GM23338 (cell line): ENCODE results near the gene SPECC1L. TPM values are rescaled to one million over a fixed set of nuclear protein-coding genes. Genes with fewer than 3 reads are reported as not detected.

Source experiments
- ATAC-seq: fragments of 200-7000 bp; cut with Tn5 transposase; 3 replicates; pipeline ENCODE4 v1.9.1; 2020
- DNase-seq: peaks from one replicate; pipeline ENCODE4 v3.0.0-alpha.2; 2015; ENCODE audit warnings: low spot score
- H2AFZ ChIP-seq: fragments of 200-600 bp; sonication (generic); 2 replicates; pipeline ENCODE4 v1.8.0; 2016; ENCODE audit warnings: antibody characterized with exemption, mild to moderate bottlenecking, moderate library complexity
- H3F3A ChIP-seq: fragments of 200-600 bp; sonication (generic); replicated peaks from 2 replicates; pipeline ENCODE4 v1.8.0; 2017; ENCODE audit warnings: antibody characterized with exemption, mixed run types, low read depth
- H3K27ac ChIP-seq: fragments of 200-600 bp; sonication (generic); 2 replicates; pipeline ENCODE4 v1.6.1; 2016; ENCODE audit warnings: low read depth
- H3K27me3 ChIP-seq: fragments of 200-600 bp; sonication (generic); 2 replicates; pipeline ENCODE4 v1.8.0; 2016; ENCODE audit warnings: mild to moderate bottlenecking, mixed run types, moderate library complexity; ENCODE audit not compliant: insufficient read depth
- H3K36me3 ChIP-seq: fragments of 200-600 bp; sonication (generic); 2 replicates; pipeline ENCODE4 v1.8.0; 2016; ENCODE audit warnings: mild to moderate bottlenecking; ENCODE audit not compliant: insufficient read depth
- H3K4me1 ChIP-seq: fragments of 200-600 bp; sonication (generic); 2 replicates; pipeline ENCODE4 v1.8.0; 2016; ENCODE audit warnings: mild to moderate bottlenecking, moderate library complexity; ENCODE audit not compliant: insufficient read depth
- H3K4me2 ChIP-seq: fragments of 200-600 bp; sonication (generic); 2 replicates; pipeline ENCODE4 v1.7.1; 2017; ENCODE audit warnings: mixed run types
- H3K4me3 ChIP-seq: fragments of 200-600 bp; sonication (generic); 2 replicates; pipeline ENCODE4 v1.6.1; 2016; ENCODE audit warnings: mixed run types
- H3K79me2 ChIP-seq: fragments of 200-600 bp; sonication (generic); replicated peaks from 2 replicates; pipeline ENCODE4 v1.8.0; 2017; ENCODE audit warnings: mild to moderate bottlenecking; ENCODE audit not compliant: insufficient read depth
- H3K9me2 ChIP-seq: fragments of 200-600 bp; sonication (generic); 2 replicates; pipeline ENCODE4 v1.8.0; 2017; ENCODE audit not compliant: insufficient read depth
- H4K20me1 ChIP-seq: fragments of 200-600 bp; sonication (generic); replicated peaks from 2 replicates; pipeline ENCODE4 v1.8.0; 2017; ENCODE audit warnings: mild to moderate bottlenecking; ENCODE audit not compliant: insufficient read depth
- H3K27ac Mint-ChIP-seq: 2 replicates; pipeline ENCODE4 v1.8.0; 2020; ENCODE audit warnings: inconsistent platforms, mild to moderate bottlenecking, moderate library complexity, mixed read lengths
- H3K27me3 Mint-ChIP-seq: 3 replicates; pipeline ENCODE4 v1.8.0; 2022; ENCODE audit warnings: low read depth, mild to moderate bottlenecking, moderate library complexity, mixed read lengths, inconsistent platforms; ENCODE audit not compliant: insufficient read depth, poor library complexity
- H3K36me3 Mint-ChIP-seq: 3 replicates; pipeline ENCODE4 v1.8.0; 2021; ENCODE audit warnings: low read depth, mild to moderate bottlenecking, inconsistent platforms, moderate library complexity, mixed read lengths
- H3K4me1 Mint-ChIP-seq: 3 replicates; pipeline ENCODE4 v1.8.0; 2020; ENCODE audit warnings: mild to moderate bottlenecking, inconsistent platforms, mixed read lengths
- H3K4me3 Mint-ChIP-seq: 3 replicates; pipeline ENCODE4 v1.8.0; 2021; ENCODE audit warnings: moderate library complexity, mild to moderate bottlenecking, inconsistent platforms, mixed read lengths
- H3K9me3 Mint-ChIP-seq: 3 replicates; pipeline ENCODE4 v1.8.0; 2020; ENCODE audit warnings: moderate library complexity, mild to moderate bottlenecking, inconsistent platforms, mixed read lengths
- CREB1 ChIP-seq: fragments of 250-450 bp; sonication (Bioruptor Pico); IDR thresholded peaks from 2 replicates; pipeline ENCODE4 v1.5.0; 2020; ENCODE audit warnings: low read depth, mild to moderate bottlenecking, moderate library complexity
- EZH2 ChIP-seq: fragments of 200-600 bp; sonication (generic); IDR thresholded peaks from one replicate; pipeline ENCODE4 v1.8.0; 2017; ENCODE audit warnings: antibody characterized with exemption, mild to moderate bottlenecking, low read depth; ENCODE audit not compliant: unreplicated experiment
- EZH2phosphoT487 ChIP-seq: fragments of 200-600 bp; sonication (generic); IDR thresholded peaks from one replicate; pipeline ENCODE4 v1.8.1; 2018; ENCODE audit warnings: antibody characterized with exemption; ENCODE audit not compliant: unreplicated experiment
- JUNB ChIP-seq: IDR thresholded peaks from one replicate; pipeline ENCODE4 v1.6.1; 2016; ENCODE audit warnings: antibody characterized with exemption; ENCODE audit not compliant: unreplicated experiment
- NANOG ChIP-seq: IDR thresholded peaks from 2 replicates; pipeline ENCODE4 v1.6.1; 2016; ENCODE audit warnings: antibody characterized with exemption, borderline replicate concordance
- POLR2AphosphoS5 ChIP-seq: IDR thresholded peaks from 2 replicates; pipeline ENCODE4 v1.6.1; 2016; ENCODE audit warnings: antibody characterized with exemption, low read depth
- STAT1 ChIP-seq: IDR thresholded peaks from one replicate; pipeline ENCODE4 v1.6.1; 2016; ENCODE audit warnings: antibody characterized with exemption; ENCODE audit not compliant: unreplicated experiment
- ZNF114 ChIP-seq: fragments of 250-450 bp; sonication (Bioruptor Pico); IDR thresholded peaks from 2 replicates; pipeline ENCODE4 v1.5.0; 2020; ENCODE audit warnings: mild to moderate bottlenecking, moderate library complexity
- ZNF331 ChIP-seq: fragments of 250-450 bp; sonication (Bioruptor Pico); IDR thresholded peaks from 2 replicates; pipeline ENCODE4 v1.5.0; 2020; ENCODE audit warnings: low read depth, mild to moderate bottlenecking, moderate library complexity
- polyA plus RNA-seq: library from polyadenylated mRNA; unstranded; fragments of >200 nt; fragmentation: Nextera tagmentation; extraction: Ambion mirVana; gene quantifications from 2 replicates; pipeline ENCODE4 v1.2.1, GENCODE V29; 2016
- total RNA-seq: library from RNA; depleted of rRNA; stranded (reverse); fragments of >200 nt; shearing (Covaris generic); gene quantifications from 2 replicates; pipeline ENCODE4 v1.2.3, GENCODE V29; 2014
- TF ChIP-seq, protein P1 (sequence below): IDR thresholded peaks from one replicate; pipeline ENCODE4 v1.6.1; 2018; ENCODE audit warnings: antibody characterized with exemption; ENCODE audit not compliant: unreplicated experiment
- TF ChIP-seq, protein P2 (sequence below): IDR thresholded peaks from 2 replicates; pipeline ENCODE4 v1.6.1; 2016; ENCODE audit warnings: antibody characterized with exemption
- TF ChIP-seq, protein P3 (sequence below): fragments of 250-450 bp; sonication (Bioruptor Pico); IDR thresholded peaks from 2 replicates; pipeline ENCODE4 v1.5.0; 2020; ENCODE audit warnings: mild to moderate bottlenecking, moderate library complexity
- TF ChIP-seq, protein P4 (sequence below), 2 experiments: fragments of 200-600 bp in 1 of 2; sonication (generic) in 1 of 2; conservative IDR thresholded peaks; 2 replicates each; pipeline versions ENCODE4 v1.5.1 to v1.6.1; 2016 to 2017; ENCODE audit warnings: antibody characterized with exemption in 2 of 2, low read depth in 2 of 2, mild to moderate bottlenecking in 2 of 2, moderate library complexity in 1 of 2

SPECC1L gene
- total and polyA plus RNA-seq, 2 experiments from 2014 or later = 24.3 to 44.7 TPM

DNA sequence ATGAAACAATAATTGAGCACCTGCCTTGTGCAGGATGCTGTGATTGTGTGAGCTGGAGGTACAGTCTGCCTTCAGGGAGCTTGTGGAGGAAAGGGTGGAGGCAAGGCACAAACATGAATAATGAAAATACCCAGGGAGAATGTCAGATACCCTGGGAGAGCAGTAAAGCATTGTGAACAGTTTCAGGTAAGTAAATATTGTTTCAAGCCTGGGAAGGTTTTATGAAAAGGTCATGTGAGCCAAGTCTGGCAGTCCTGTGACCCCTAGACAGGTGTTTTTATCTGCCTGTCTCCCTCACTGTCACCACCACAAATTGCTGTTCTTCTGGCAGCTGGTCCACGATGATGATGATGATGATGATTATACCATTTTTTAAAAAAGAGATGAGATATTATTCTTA, 32.0 kb downstream of the SPECC1L start:
- ATAC-seq = no peak
- peaks cover 38% of the 10 kb centered on the region for H4K20me1 ChIP-seq
- H3K36me3 ChIP-seq = peaks cover 28% of the 10 kb centered on the region; the same call in 1 of the 2 replicates

More for the DNA sequence above, 32.0 kb downstream of the SPECC1L start:
- no peaks in the 10 kb centered on the region for H3K4me1 Mint-ChIP-seq
- Histone ChIP-seq H3K27me3 (no peaks in the 10 kb centered on the region), H3K4me3 (no peak overlapping the region), H3K79me2 (peaks cover 85% of the 10 kb centered on the region), H3K27ac (no peak overlapping the region), H3K4me1 (no peaks in the 10 kb centered on the region), H3F3A (no peaks in the 10 kb centered on the region), H3K9me2 (no peaks in the 10 kb centered on the region), H3K4me2 (no peak overlapping the region), H2AFZ (no peak overlapping the region)
- peaks cover 3% of the 10 kb centered on the region for H3K27me3 Mint-ChIP-seq
- H3K36me3 Mint-ChIP-seq = peaks cover 52% of the 10 kb centered on the region
- H3K4me3 Mint-ChIP-seq = no peak overlapping the region
- no peak for TF ChIP-seq ZNF114 (CRISPR knock-in tag)
- TF ChIP-seq, protein P1, sequence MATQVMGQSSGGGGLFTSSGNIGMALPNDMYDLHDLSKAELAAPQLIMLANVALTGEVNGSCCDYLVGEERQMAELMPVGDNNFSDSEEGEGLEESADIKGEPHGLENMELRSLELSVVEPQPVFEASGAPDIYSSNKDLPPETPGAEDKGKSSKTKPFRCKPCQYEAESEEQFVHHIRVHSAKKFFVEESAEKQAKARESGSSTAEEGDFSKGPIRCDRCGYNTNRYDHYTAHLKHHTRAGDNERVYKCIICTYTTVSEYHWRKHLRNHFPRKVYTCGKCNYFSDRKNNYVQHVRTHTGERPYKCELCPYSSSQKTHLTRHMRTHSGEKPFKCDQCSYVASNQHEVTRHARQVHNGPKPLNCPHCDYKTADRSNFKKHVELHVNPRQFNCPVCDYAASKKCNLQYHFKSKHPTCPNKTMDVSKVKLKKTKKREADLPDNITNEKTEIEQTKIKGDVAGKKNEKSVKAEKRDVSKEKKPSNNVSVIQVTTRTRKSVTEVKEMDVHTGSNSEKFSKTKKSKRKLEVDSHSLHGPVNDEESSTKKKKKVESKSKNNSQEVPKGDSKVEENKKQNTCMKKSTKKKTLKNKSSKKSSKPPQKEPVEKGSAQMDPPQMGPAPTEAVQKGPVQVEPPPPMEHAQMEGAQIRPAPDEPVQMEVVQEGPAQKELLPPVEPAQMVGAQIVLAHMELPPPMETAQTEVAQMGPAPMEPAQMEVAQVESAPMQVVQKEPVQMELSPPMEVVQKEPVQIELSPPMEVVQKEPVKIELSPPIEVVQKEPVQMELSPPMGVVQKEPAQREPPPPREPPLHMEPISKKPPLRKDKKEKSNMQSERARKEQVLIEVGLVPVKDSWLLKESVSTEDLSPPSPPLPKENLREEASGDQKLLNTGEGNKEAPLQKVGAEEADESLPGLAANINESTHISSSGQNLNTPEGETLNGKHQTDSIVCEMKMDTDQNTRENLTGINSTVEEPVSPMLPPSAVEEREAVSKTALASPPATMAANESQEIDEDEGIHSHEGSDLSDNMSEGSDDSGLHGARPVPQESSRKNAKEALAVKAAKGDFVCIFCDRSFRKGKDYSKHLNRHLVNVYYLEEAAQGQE = no peak
- no peak for TF ChIP-seq POLR2AphosphoS5
- TF ChIP-seq ZNF331 (CRISPR knock-in tag) = no peak
- TF ChIP-seq EZH2phosphoT487 = no peak
- TF ChIP-seq, protein P2, sequence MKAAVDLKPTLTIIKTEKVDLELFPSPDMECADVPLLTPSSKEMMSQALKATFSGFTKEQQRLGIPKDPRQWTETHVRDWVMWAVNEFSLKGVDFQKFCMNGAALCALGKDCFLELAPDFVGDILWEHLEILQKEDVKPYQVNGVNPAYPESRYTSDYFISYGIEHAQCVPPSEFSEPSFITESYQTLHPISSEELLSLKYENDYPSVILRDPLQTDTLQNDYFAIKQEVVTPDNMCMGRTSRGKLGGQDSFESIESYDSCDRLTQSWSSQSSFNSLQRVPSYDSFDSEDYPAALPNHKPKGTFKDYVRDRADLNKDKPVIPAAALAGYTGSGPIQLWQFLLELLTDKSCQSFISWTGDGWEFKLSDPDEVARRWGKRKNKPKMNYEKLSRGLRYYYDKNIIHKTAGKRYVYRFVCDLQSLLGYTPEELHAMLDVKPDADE = no peak
- no peak for TF ChIP-seq NANOG
- TF ChIP-seq EZH2 = no peak
- TF ChIP-seq, protein P3, sequence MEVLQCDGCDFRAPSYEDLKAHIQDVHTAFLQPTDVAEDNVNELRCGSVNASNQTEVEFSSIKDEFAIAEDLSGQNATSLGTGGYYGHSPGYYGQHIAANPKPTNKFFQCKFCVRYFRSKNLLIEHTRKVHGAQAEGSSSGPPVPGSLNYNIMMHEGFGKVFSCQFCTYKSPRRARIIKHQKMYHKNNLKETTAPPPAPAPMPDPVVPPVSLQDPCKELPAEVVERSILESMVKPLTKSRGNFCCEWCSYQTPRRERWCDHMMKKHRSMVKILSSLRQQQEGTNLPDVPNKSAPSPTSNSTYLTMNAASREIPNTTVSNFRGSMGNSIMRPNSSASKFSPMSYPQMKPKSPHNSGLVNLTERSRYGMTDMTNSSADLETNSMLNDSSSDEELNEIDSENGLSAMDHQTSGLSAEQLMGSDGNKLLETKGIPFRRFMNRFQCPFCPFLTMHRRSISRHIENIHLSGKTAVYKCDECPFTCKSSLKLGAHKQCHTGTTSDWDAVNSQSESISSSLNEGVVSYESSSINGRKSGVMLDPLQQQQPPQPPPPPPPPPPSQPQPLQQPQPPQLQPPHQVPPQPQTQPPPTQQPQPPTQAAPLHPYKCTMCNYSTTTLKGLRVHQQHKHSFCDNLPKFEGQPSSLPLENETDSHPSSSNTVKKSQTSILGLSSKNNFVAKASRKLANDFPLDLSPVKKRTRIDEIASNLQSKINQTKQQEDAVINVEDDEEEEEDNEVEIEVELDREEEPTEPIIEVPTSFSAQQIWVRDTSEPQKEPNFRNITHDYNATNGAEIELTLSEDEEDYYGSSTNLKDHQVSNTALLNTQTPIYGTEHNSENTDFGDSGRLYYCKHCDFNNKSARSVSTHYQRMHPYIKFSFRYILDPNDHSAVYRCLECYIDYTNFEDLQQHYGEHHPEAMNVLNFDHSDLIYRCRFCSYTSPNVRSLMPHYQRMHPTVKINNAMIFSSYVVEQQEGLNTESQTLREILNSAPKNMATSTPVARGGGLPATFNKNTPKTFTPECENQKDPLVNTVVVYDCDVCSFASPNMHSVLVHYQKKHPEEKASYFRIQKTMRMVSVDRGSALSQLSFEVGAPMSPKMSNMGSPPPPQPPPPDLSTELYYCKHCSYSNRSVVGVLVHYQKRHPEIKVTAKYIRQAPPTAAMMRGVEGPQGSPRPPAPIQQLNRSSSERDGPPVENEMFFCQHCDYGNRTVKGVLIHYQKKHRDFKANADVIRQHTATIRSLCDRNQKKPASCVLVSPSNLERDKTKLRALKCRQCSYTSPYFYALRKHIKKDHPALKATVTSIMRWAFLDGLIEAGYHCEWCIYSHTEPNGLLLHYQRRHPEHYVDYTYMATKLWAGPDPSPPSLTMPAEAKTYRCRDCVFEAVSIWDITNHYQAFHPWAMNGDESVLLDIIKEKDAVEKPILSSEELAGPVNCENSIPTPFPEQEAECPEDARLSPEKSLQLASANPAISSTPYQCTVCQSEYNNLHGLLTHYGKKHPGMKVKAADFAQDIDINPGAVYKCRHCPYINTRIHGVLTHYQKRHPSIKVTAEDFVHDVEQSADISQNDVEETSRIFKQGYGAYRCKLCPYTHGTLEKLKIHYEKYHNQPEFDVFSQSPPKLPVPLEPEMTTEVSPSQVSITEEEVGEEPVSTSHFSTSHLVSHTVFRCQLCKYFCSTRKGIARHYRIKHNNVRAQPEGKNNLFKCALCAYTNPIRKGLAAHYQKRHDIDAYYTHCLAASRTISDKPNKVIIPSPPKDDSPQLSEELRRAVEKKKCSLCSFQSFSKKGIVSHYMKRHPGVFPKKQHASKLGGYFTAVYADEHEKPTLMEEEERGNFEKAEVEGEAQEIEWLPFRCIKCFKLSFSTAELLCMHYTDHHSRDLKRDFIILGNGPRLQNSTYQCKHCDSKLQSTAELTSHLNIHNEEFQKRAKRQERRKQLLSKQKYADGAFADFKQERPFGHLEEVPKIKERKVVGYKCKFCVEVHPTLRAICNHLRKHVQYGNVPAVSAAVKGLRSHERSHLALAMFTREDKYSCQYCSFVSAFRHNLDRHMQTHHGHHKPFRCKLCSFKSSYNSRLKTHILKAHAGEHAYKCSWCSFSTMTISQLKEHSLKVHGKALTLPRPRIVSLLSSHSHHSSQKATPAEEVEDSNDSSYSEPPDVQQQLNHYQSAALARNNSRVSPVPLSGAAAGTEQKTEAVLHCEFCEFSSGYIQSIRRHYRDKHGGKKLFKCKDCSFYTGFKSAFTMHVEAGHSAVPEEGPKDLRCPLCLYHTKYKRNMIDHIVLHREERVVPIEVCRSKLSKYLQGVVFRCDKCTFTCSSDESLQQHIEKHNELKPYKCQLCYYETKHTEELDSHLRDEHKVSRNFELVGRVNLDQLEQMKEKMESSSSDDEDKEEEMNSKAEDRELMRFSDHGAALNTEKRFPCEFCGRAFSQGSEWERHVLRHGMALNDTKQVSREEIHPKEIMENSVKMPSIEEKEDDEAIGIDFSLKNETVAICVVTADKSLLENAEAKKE (CRISPR knock-in tag) = no peak
- no peak for TF ChIP-seq STAT1
- TF ChIP-seq CREB1 (CRISPR knock-in tag) = no peak
- TF ChIP-seq, protein P4, sequence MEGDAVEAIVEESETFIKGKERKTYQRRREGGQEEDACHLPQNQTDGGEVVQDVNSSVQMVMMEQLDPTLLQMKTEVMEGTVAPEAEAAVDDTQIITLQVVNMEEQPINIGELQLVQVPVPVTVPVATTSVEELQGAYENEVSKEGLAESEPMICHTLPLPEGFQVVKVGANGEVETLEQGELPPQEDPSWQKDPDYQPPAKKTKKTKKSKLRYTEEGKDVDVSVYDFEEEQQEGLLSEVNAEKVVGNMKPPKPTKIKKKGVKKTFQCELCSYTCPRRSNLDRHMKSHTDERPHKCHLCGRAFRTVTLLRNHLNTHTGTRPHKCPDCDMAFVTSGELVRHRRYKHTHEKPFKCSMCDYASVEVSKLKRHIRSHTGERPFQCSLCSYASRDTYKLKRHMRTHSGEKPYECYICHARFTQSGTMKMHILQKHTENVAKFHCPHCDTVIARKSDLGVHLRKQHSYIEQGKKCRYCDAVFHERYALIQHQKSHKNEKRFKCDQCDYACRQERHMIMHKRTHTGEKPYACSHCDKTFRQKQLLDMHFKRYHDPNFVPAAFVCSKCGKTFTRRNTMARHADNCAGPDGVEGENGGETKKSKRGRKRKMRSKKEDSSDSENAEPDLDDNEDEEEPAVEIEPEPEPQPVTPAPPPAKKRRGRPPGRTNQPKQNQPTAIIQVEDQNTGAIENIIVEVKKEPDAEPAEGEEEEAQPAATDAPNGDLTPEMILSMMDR (conservative IDR thresholded peaks at IDR 0.05; ENCODE audit: low read depth in 2 of 2) = no peak
- TF ChIP-seq JUNB = no peak
- DNase-seq = no peak
- H3K27ac Mint-ChIP-seq = no peak overlapping the region
- peaks cover 6% of the 10 kb centered on the region; the same call in 1 of the 3 replicates for H3K9me3 Mint-ChIP-seq
